ENCODE results near the gene PTPN4. TPM values are rescaled to one million over a fixed set of nuclear protein-coding genes. Genes with fewer than 3 reads are reported as not detected.

The PTPN4 gene
- total and polyA plus RNA-seq, 2 of the 13 experiments (the other 11 are each of a cell fraction or from before 2014, with no cell fraction given): 20.3 to 34.6 TPM

GRCh38 chr2:120012771-120013596 lies 253.3 kb downstream of the PTPN4 start, which contains the start of gene EPB41L5 (continued):
- TF ChIP-seq ZNF549 (CRISPR knock-in tag; IDR thresholded peaks at IDR 0.05) (peak; percentile 72; the same call in 1 of the 2 replicates), ZNF556 (CRISPR knock-in tag; IDR thresholded peaks at IDR 0.05; ENCODE audit: borderline replicate concordance) (peak; percentile 85; the same call in 1 of the 2 replicates), ZMYM3 (CRISPR knock-in tag; IDR thresholded peaks at IDR 0.05) (peak; percentile 45; the same call in 1 of the 2 replicates), HIVEP1 (CRISPR knock-in tag; IDR thresholded peaks at IDR 0.05) (peak; percentile 67), HBP1 (CRISPR knock-in tag; IDR thresholded peaks at IDR 0.05; ENCODE audit: low read depth) (no peak; the same call in 1 of the 2 replicates), IKZF5 (CRISPR knock-in tag; IDR thresholded peaks at IDR 0.05) (peak; percentile 91), E2F5 (CRISPR knock-in tag; conservative IDR thresholded peaks at IDR 0.05) (peak; percentile 68), IRF9 (CRISPR knock-in tag; IDR thresholded peaks at IDR 0.05; ENCODE audit: borderline replicate concordance) (peak; percentile 97), ZBTB43 (CRISPR knock-in tag; conservative IDR thresholded peaks at IDR 0.05) (peak; percentile 59), ATF7 (IDR thresholded peaks at IDR 0.05) (no peak), ATF7 (CRISPR knock-in tag; IDR thresholded peaks at IDR 0.05) (peak; percentile 53), MIXL1 (CRISPR knock-in tag; IDR thresholded peaks at IDR 0.05) (no peak; the same call in 1 of the 2 replicates), POLR2AphosphoS2 (IDR thresholded peaks at IDR 0.05; ENCODE audit: low read depth, low read length) (no peak), ZNF138 (CRISPR knock-in tag; IDR thresholded peaks at IDR 0.05; ENCODE audit: low read depth) (no peak; the same call in 1 of the 2 replicates), CREB3 (CRISPR knock-in tag; IDR thresholded peaks at IDR 0.05) (peak; percentile 93; the same call in 1 of the 2 replicates), PCBP2 (optimal IDR thresholded peaks at IDR 0.05; ENCODE audit: low read depth, low read length, poor library complexity, severe bottlenecking) (no peak), EP300 (IDR thresholded peaks at IDR 0.05; ENCODE audit: low read depth in 2 of 2, low read length in 2 of 2) (peak in 1 of 2 experiments; percentile 47; a peak in 3 of 4 replicates), EP300 (CRISPR knock-in tag; IDR thresholded peaks at IDR 0.05; ENCODE audit: borderline replicate concordance) (no peak), HOXD1 (CRISPR knock-in tag; IDR thresholded peaks at IDR 0.05) (peak; percentile 80), SRSF4 (IDR thresholded peaks at IDR 0.05; ENCODE audit: low read depth, low read length, poor library complexity, severe bottlenecking) (no peak), CC2D1A (CRISPR knock-in tag; IDR thresholded peaks at IDR 0.05) (no peak), ZNF598 (CRISPR knock-in tag; IDR thresholded peaks at IDR 0.05; ENCODE audit: borderline replicate concordance) (peak; percentile 96), MTF1 (CRISPR knock-in tag; IDR thresholded peaks at IDR 0.05) (peak; percentile 76; the same call in 1 of the 2 replicates)

All from HepG2 (cell line).